NCI-H82 treated with DMSO at 0.1 percent for 48 hours (cell line): ENCODE results near the gene EWSR1.

Experiments
- DNase-seq: peaks from one replicate; lab custom pipeline; 2025; ENCODE audit not compliant: unreplicated experiment; lab: John Stamatoyannopoulos, UW

EWSR1 gene

GRCh38 chr22:29315286-29316140, 47.4 kb downstream of the EWSR1 start, which contains the start of gene RASL10A:
Gene RASL10A, minus strand, starts transcription at chr22:29315697. Its CDS starts 451 bp downstream, at chr22:29315246.
- no peak for DNase-seq

GRCh38 chr22:29316141-29316828, 48.2 kb downstream of the EWSR1 start:
- DNase-seq, result no peak

DNA sequence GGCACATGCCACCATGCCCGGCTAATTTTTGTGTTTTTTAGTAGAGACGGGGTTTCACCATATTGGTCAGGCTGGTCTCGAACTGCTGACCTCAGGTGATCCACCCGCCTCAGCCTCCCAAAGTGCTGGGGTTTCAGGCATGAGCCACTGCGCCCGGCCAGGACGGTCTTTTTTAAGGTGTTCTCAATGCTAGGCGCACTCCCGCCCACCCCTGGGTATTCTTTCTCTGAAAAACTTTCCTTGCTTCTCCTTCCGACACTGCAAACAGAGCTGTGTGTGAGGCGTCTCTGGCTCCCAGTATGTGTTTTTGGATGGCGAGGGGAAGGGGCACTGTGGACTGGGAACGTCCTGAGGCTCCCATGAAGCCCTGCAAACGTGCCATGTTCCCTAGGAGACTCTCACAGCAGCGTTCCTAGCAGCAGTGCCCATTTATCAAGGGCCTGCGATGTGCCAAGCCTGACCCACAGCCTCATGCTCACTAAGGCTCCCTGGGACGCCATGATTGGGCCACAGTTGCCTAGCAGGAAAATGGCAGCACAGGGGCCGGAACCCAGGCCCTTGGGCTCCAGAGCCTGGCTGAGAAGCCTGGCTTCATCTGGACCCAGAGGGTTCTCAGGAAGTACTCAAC, 49.9 kb downstream of the EWSR1 start:
- no peak for DNase-seq

DNA sequence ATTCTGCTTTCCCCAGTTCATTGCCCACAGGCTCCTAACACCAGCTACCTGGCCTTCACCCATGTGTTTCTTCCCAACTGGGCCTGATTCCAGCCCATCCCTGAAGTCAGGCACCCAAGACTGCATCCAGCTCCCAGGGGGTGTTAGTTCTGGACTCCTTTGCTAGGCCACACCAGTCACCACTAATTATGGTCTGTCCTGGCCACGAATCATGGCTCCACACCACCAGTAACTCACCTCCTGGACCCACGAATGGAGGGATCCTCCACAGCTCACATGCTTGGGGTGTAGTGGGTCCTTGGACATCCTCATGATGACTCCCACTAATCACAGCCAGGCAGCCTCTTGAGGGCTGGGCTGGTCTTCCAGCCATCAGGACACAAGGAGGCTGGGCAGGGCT, 51.0 kb downstream of the EWSR1 start:
- DNase-seq, result no peak

GRCh38 chr22:29320546-29320945, 52.5 kb downstream of the EWSR1 start:
- DNase-seq, result no peak

- DNase-seq, result no peak
These were observed 55.6 kb downstream of the EWSR1 start for GRCh38 chr22:29323641-29324040.

GRCh38 chr22:29325356-29325755, 57.3 kb downstream of the EWSR1 start:
- DNase-seq, result no peak

GRCh38 chr22:29325785-29326315, 57.8 kb downstream of the EWSR1 start:
- no peak for DNase-seq

GRCh38 chr22:29326481-29326880, 58.4 kb downstream of the EWSR1 start:
- DNase-seq, result no peak

DNA sequence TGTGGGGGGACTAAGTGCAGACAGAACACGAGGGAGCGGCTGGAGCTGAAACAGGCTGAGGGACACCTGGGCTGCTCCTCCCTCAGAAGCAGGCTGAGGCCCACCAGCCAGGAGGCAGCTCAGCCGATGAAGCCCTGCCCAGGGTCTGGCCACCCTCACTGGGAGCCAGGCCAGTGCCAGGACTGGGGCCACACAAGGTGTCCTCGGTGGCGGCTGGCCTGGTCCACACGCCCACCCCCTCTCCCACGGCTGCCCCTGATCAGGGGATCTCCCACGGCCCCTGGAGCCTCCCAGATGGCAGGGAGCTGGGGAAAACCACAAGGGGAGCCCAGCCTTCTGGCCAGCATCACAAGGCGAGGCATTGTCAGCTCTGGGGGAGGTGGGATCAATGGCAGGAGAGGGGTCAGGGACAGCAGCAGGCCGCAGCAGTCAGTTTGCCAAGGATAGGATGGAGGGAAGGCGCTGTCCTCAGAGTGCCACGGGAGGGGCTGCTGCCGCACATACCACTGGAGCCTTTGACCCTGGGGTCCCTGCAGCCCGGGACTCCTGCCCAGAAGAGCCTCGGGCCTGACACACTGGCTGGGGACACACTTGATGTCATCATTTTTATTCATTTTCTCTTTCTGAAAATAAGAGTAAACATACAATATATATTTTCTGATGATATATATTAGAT, 59.2 kb downstream of the EWSR1 start:
- DNase-seq, result no peak

GRCh38 chr22:29328055-29328454, 60.0 kb downstream of the EWSR1 start:
- no peak for DNase-seq

- DNase-seq, result no peak
These were observed 60.8 kb downstream of the EWSR1 start for GRCh38 chr22:29328566-29329500.

DNA sequence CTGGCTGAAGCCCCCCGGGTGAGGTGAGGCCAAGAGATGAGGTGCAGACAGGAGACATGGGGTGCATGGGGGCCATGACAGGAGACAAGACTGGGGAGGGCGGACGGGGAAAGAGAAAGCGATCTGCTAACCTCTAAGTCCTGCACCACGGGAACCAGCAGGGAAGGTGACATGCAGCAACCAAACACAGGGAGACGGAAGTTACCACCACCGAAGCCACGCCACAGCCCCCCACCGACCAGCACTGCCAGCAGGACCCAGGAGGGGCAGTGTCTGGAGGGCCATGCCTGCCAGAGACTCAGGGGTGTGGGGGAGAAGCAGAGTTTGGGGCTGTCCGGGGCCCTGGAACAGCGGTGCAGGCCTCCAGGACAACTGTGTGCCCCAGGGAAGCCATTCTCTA, 61.5 kb downstream of the EWSR1 start:
- no peak for DNase-seq

GRCh38 chr22:29330291-29330690, 62.2 kb downstream of the EWSR1 start:
- DNase-seq, result no peak

DNA sequence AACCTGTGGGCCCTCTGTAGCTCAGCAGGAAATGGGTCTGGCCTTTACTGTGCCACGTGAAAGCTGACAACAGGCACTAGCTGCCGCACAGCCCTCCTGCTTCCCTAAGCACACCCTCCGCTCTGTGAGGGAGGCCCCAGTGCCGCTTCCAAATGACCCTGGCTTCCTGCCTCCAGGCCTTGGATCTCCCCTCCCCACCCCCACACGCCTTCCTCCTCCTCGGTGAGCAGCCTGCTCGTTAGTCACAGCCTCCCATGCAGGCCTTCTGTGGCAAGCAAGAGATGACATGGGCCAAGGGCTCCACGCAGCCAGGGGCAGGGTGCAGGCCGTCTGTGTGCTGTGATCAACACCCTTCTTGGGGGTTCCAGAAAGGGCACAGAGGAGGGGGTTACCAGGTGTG, 62.7 kb downstream of the EWSR1 start:
- DNase-seq, result peak; percentile 62

DNA sequence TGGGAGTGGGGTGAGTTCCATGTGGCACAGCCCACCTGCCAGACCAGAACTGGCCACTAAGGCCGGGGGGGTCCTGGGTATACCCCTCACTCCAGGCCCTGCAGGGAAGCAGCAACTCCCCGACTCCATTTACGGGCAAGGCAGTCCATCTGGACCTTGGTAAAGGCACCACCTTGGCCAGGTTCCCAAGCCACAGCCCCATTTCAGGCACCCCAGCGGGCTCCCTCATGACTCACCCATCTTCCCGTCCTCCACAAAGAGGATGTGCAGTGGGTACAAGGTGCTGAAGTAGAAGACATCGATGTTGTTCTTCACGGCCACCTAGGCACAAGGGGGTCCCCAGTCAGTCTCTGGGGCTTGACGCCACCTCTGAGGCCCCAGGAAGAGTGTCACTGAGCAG, 63.1 kb downstream of the EWSR1 start:
- DNase-seq, result no peak

GRCh38 chr22:29331658-29332300, 63.7 kb downstream of the EWSR1 start:
- DNase-seq, result no peak

DNA sequence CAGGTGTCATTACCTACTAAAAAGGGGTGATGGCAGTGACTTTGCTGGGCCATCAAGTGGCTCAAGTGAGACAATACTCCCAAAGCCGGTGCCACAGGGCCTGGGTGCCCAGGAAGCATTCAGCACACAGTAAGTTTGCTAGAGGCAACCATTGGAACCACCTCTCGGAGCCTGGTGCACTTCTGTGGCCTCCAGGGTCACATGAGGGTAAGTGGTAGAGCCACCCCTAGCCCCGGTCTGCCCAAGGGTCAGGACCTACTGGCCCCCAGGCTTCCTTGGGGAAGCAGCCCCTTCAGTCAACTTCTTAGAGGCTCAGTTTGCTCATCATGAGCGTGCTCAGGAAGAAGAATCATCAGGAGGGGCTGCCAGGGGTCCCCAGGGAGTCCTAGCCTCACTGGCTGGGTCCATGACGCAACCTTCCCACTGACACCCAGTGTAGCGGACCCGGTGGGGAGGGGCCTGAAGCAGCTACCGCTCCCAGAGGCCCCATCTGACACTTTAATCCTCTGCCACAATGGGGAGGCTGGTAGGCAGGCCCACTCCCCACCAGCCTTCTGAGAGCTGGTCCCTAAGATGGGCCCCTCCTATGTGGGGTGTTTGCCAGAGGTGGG, 64.9 kb downstream of the EWSR1 start:
- no peak for DNase-seq

- DNase-seq, result no peak
These were observed 66.1 kb downstream of the EWSR1 start for GRCh38 chr22:29334148-29334547.
